GM21723 (cell line): Measurements from ENCODE around the gene CNTNAP5.

Source experiments
- ATAC-seq: cut with Tn5 transposase; IDR thresholded peaks from one replicate; pipeline ENCODE4 v1.9.1; 2021; ENCODE audit warnings: mild to moderate bottlenecking, moderate library complexity; ENCODE audit not compliant: unreplicated experiment

The CNTNAP5 gene

DNA sequence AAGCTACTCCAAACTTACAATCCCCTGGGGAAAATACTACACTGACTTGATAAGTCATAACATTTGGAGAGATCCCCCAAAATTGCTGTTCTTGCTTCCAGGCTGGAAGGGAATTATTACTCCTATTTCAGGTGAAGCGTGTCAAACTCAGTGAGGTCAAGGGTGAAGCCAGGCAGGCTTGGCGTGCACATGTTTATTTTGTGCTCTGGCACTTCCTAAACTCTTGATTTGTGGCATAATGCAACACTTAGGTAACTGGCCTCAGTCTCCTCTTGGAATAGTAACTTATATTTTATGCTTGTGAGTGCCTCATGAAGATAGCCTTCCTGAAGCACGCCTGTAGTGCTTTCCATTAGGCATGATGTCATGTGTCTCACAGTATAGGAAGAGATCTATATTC, 751.2 kb downstream of the CNTNAP5 start:
- ATAC-seq: no peak

DNA sequence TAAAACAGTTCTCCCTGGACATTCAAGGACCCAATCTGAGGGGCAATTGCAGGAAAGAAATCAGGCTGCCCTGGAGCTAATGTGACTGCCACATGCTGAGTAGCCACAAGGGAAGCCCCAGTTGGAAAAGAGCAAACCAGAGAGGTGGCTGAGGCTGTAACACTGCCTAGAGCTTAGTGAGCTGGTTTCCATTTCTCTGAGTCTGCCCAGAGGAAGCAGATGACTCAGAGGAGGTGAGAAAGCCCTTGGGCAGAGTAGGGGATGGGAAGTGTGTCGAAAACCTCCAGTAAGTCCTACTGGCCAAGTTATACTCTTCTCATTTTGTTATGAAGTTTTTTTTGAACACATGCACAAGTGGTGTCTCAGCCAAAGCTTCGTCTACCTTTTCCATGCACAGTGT, 753.0 kb downstream of the CNTNAP5 start:
- ATAC-seq: no peak

DNA sequence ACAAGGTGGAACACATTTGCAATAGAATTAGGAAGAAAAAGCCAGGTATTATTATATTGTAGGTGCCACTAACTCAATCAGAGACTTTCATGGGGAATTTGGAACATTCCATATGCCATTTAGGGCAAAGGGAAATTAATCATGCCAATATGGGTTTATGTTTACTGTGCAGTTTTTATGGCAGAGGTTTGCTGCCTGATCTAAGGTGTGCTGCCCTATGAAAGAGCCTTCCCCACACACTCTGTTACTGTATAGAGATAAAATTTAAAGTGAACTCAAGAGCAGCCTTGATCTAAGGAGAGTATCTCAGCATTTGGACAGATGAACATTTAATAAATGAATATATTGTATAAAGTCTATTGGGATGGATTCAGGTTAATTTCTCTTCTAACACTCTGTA, 771.6 kb downstream of the CNTNAP5 start:
- ATAC-seq: no peak

DNA sequence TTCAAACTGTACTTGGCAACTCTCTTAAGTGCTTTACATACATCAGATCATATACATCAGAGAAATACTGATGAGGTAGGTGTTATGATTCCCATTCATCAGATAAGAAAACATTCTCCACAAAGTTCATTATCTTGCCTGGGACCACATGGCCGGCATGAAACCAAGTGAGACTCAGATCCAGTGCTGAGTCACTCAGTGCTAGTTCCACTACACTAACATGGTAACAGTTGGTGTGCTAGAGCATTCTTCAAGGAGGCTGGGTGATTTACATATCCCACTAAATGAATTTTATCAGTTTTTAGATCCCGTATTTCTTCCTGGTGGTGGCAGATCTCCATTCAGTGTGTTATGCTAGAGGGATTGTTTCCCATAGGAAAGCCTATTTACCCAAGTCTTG, 772.0 kb downstream of the CNTNAP5 start:
- no peak for ATAC-seq

DNA sequence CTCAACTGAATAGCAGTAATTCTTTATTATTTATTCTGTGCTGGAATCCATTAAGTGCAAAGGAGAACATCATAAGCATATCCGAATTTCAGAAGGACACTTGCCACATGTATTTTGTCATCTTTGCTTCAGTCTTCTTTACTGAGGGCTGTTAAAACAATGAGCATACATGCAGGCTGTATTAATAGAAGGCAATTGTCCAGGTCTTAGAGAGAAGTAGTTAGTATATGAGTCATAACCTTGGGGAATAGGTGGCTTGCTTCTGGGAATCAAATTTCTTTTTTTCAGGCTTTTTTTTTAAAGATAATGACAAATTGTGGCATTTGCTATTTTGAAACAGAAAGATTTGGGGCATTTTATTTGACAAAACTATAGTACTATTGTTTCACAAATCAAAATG, 773.5 kb downstream of the CNTNAP5 start:
- no peak for ATAC-seq

DNA sequence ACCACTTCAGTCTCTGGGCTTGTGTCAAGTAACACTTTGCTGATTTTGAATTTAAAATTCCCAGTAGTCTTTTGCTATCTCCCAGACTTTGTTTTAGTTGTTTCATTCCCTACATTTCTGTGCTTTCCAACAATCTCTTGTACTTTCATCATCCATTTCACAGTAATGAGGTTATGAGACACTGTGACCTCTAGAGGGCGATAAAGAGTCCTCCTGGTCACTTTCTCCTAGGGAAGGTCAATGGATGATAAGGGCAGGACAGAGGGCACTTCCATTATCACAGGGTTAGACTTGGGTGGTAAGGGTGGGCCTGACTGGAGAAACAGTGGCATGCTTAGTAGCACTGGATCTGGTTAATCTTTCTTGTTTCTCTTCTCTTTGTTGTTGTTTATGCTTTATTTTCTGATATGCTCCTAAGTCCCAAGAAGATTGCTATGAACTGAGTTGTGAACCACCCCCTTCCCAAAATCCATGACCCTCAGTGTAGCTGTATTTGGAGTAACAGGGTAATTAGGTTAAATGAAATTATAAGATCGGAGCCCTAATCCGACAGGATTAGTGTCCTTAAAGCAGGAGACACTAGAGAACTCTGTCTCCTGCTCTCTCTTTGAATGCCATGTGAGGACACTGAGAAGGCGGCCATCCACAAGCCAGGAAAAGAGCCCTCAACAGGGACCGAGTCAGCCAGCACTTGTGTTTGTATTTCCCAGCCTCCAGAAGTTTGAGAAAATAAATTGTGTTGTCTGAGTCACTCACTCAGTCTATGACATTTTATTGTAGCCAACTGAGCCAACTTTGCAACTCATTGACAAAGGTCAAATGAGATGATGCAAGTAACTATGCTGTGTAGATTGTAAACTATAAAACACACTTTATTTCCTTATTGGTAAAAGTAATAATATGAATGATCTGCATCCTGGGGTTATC, 779.2 kb downstream of the CNTNAP5 start:
- ATAC-seq: peak; percentile 78

DNA sequence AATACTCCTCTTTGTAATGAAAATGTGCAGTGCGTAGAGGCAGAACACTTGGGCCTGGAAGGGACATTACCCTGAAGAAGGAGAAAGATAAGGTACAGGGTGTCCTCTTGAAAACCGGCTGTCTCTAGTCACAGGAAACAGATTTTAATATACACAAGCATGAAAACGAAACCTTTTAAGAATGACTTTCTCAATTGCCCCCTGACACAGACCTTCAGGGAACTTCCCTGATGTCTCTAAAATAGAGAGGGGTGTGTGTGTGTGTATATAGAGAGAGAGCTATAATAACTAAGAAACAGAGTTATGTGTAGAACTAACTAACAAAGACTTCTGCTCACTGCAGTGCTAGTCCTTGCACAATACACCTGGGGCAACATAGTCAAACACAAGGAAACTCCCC, 780.0 kb downstream of the CNTNAP5 start:
- ATAC-seq: no peak

DNA sequence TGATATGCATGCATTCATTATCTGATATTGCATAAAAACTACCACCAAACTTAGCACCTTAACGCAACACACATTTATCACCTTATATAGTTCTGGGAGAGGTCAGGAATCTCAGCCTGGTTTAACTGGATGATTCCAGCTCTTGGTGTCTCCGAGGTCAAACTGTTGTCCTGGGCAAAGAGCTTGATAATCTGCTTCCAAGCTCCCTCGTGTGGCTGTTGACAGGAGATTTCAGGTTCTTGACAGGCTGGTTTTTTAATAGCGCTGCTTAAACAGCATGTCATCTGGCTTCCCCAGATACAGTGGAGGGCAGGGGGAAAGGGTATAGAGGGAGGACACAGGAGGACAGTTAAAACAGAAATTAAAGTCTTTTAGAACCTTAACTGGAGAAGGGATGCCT, 785.0 kb downstream of the CNTNAP5 start:
- ATAC-seq: no peak

DNA sequence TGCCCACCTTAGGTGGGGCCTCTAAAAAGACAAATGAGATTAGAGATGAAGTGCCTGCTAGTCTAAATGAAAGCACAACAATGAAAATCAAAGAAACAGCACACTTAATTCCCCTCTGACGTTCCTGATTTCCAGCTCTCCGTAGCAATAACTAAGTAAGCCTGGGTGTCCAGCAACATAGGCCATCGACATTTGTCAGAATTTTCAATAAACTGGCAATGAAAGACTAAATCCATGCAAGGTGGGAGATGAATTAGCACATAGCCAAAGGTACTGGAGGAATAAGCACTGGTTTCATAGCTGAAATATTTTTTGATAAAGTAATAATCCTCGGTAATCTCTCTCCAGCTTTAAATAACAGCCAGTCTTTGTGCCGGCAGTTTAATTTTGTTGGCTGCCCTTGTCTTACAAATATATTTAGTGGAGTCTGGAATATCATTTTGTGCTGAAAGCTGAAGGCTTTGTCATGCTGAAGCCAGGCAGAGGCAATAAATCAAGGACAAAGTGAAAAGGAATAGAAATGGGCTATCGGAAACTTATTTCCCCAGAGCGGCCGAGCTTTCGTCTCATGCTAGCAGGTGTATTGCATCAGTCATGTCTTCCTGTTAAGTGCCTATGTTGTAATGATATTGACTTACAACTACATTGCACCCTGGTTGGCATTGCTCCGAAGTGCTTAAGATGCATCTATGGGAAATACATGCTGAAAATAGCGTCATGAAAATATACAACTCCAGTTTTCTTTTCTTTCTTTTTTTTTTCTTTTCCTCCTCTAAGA, 790.1 kb downstream of the CNTNAP5 start:
- ATAC-seq: no peak

DNA sequence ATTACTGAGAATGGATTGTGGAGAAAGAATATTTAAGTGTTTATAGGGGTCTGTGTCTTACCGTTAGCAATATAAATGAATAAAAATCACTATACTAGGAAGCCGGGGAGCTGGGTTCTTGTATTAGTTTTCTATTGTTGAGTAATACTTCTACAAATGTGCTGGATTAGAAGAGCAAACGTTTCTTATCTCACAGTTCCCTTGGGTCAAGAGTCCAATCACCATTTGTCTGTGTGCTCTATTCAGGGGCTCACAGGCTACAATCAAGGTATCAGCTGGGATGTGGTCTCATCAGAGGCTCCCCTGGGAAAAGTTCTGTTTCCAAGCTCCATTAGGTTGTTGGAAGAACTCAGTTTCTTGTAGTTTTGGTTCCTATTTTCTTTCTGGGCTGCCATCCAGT, 790.9 kb downstream of the CNTNAP5 start:
- ATAC-seq: no peak

DNA sequence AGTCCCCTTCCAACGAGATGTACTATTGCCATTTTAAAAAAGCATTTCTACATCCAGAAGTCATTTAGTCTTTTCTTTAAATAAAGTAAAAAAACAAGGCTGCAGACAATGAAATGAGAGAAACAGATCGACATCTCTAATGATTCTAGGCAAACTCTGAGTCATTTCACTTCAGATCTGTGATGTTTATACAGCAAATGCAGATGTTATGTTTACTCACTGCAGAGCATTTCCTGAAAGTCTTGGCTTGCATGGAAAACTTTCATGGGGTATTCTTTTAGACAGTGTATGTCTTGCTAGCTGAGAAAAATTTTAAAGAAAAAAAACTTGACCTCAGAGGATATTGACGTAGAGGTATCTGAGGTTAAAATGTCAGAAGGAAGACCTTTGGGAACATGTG, 797.4 kb downstream of the CNTNAP5 start:
- no peak for ATAC-seq

DNA sequence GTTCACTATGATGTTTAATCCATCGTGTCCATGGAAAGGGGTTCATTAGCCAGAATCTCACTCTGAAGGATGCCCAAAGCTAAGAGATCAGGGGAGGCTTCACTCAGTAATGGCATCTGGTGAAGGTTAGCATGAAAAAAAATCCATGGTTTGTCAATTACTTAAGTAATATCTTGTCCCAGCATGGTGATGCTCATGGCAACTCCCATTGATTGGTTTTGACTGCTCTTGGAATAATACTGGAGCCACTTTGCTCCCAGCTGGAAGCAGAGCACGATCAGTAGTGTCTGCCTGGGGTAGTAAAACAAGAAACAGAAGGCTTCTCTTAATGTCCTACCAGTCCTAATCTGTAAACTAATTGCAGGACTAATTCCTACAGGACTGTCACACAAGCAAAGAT, 799.4 kb downstream of the CNTNAP5 start:
- no peak for ATAC-seq

DNA sequence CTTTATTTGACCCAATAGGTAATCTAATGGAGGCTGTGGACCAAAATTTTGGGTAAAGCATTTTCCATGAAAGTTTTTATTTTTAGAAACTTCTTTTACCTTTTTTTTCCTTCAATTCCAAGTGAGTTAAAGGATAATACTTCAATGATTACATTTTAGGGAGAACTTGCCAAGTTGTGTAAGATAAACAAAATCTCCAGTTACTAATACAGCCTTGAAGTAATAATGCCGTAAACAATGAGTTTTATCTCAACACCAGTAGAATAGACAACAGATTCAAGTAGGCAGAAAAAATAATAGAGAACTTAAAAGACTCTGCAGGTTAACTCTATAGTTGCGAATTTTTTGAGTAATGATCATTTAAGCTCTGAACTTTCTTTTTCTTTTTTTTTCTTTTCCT, 807.4 kb downstream of the CNTNAP5 start:
- no peak for ATAC-seq

DNA sequence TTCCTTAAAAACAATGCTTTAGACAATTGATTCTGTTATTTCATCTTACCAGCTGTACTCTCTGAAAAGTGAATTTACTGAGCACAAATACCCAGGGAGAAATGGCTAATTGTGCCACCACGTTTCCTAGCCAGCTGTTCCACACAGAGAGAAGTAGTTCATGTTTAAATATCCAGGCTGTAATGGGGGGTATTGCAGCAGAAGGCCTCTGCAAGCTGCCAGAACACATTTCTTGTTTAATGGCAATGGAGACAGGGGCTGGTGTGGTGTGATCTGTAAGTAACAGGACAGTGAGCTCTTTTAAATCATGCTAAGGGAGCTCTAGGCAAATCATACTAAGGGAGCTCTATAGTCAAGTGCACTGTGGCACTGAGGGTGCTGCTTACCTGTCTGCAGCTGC, 809.2 kb downstream of the CNTNAP5 start:
- ATAC-seq: no peak

DNA sequence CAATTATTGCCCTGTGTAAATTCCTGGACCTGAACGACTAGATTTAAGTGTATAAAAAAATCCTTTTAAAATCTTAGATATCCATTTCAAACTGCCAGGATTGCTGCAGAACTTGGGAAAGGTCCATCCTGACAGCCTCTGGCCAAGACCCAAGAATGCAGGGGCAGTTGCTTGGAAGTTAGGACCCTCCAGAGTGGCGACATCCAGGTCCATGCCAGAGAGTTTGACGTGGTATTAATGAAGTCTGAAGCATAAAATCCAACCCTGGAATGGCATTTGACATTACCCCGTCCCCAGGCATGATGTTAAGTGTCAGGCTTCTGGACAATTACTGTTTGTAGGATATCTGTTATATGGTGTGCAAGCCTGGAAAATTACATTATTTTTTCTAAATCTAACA, 810.2 kb downstream of the CNTNAP5 start:
- no peak for ATAC-seq

DNA sequence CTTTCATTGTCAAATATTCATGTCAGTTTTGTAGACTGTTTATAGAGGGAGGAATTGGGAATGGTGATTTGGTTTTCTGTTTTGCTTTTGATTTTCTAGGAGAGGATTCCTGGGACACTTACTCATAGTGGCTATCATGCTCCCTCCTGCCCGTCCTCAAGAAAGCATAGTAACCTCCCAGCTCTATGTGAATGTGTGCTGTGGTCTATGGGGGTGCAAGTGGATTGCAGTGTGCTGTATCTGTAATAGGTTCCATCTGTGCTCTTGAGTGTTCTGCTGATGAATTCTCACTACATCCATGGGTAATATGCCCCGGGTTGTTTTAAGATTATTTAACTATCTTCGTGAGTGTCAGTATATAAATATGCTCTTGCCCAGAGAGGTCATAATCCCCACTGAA, 811.3 kb downstream of the CNTNAP5 start:
- ATAC-seq: no peak

DNA sequence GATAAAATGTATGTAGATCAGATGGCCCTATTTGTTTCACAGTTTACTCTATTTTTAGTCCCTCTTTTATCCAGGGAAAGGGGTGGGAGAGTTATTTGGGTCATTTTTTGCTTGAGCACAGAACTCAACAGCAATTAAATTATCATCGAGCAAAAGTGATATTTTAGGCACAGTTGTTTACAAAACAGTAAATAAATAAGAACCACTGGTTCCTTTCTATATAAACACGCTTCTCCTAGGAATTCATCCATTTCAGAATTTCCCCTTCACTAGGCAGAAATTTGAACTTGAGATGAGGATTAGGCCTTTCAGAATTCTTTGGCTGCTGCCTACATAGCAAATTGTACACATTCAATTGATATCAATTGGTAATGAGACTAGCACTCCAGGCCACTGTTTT, 812.4 kb downstream of the CNTNAP5 start:
- no peak for ATAC-seq

DNA sequence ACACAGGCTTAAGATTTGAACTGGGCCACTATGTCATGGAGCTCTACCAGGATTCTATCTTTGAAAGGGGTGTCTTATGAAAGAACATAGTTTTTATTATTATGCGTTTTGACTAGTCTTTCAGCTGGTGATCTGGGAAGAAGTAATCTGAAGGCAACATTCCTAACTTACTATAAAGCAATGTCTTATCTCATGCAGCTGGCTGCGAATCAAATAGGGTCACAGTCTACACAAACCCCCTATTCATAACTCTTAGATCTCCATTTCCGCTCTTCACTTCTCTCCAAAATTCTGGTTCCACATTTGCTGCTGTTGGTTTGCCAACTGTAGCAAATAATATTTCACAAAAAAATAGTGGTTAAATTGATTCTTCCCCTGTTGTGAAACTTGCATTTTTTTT, 813.3 kb downstream of the CNTNAP5 start:
- no peak for ATAC-seq

DNA sequence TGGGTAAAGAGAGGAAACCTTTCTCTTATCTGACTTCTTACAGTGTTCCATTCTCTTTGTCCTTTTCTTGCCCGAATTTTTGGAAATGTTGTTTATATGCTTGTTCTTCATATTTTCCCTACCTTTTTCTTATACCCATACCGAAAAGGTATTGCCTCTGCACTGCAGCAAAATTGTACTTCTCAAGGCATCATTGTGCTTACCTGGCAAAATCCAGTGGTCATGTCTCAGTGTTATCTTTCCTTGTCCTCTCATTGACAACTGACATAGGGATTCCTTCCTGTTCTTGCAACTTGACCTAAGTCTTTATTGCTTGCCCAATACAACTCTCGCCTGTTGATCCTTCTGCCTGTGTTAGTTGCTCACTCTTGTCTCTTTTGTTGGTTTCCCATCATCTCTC, 842.2 kb downstream of the CNTNAP5 start:
- ATAC-seq: no peak

DNA sequence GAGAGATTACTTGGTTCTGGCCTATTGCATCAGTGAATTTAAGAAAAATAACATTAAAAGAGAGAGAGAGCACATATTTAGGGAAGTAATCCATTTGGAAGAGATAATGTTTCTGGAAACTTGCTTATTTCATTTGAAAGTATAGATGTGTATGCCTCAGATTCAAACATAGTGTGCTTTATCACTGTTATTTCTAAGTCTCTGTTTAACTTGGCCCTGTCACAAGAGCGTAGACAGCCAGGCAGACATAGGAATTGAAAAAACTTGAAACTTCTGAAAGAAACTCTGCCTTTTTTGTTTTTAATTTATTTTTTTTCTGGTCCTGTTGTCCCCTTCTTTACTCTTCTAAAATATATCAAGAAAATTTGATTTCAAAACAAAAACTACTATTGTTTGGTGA, 849.1 kb downstream of the CNTNAP5 start:
- no peak for ATAC-seq

DNA sequence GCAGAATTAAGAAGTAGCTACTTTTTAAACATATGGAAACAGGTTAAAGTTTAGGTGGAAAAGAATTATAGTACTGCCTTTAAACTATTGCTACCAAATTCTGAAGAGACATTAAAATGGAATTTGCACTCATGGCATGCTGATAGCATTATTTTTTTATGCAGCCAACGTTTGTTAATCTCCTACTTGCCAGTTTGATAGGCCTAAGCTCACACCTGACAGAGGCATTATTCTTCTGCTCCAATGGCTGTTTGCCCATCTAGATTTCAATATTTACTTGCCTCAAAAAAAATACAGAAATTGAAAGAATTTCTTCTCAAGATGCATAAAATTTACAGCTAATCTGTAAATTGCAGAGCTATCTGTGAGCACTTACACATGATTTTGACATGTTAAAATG, 849.6 kb downstream of the CNTNAP5 start:
- ATAC-seq: no peak

DNA sequence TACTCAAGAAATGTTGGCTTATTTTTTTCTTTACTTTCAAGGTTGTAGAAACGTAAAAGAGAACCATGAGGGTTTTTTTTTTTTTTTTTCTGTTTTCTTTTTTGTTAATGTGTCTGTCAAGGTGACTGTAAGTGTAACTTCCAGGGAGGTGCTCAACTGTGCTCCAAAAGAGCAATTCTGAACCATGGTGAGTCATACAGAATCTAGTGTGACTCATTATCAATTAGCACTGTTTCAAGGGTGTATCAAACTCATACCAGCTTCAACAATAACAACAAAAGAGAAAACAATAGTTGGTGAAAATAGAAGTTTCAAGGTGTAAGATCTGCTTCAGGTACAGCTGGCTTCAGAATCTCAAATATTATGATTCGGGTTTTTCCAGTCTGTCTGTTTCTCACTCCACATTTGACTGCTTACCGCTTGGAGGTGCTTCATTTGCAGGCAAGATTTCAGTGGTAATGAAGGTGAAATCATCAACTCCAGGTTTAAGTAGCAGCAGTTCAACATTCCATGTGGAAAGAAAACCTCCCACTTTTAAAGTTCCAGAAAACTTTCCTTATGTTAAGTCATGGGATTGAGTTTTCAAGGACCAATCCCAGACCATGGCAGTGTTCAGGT, 850.6 kb downstream of the CNTNAP5 start:
- no peak for ATAC-seq
